Body of pancreas (tissue), 4 donors: ENCODE measurements around the gene RPGRIP1L. TPM values are rescaled to one million over a fixed set of nuclear protein-coding genes. Genes with fewer than 3 reads are reported as not detected.

Experiments used
- ATAC-seq: fragments of 150-250 bp; one replicate; pipeline ENCODE4 v1.9.1; 2016
- DNase-seq, 4 donors: peaks; one replicate each; pipeline ENCODE4 v3.0.0-alpha.2; 2019
- H3K27ac ChIP-seq, 4 donors: fragments of 200-600 bp; sonication (generic); 1 replicate in 3 of 4; 2 replicates in 1 of 4; pipeline versions ENCODE4 v1.5.1 to v1.6.1; 2016 to 2019; ENCODE audit warnings: mild to moderate bottlenecking in 1 of 4, mixed read lengths in 1 of 4, moderate library complexity in 1 of 4
- H3K27me3 ChIP-seq, 2 donors: fragments of 200-600 bp; sonication (generic); one replicate each; pipeline ENCODE4 v1.6.0; 2016; ENCODE audit warnings: mild to moderate bottlenecking in 1 of 2
- H3K36me3 ChIP-seq, 2 donors: fragments of 200-600 bp; sonication (generic); replicated peaks in 1 of 2; 2 replicates each; pipeline ENCODE4 v1.5.1; 2016; ENCODE audit warnings: low read depth in 2 of 2; ENCODE audit not compliant: insufficient read depth in 1 of 2
- H3K4me1 ChIP-seq: fragments of 200-600 bp; sonication (generic); one replicate; pipeline ENCODE4 v1.6.0; 2016
- H3K4me3 ChIP-seq, 2 donors: fragments of 200-600 bp; sonication (generic); 1 replicate in 1 of 2; 2 replicates in 1 of 2; pipeline ENCODE4 v1.5.1; 2016 to 2019
- H3K9me3 ChIP-seq, 3 donors: fragments of 200-600 bp; sonication (generic); 1 replicate in 2 of 3; 2 replicates in 1 of 3; pipeline ENCODE4 v1.5.1; 2016
- POLR2A ChIP-seq, 3 donors: fragments of 450-650 bp; IDR thresholded peaks; one replicate each; pipeline ENCODE4 v1.6.1; 2016; ENCODE audit warnings: antibody characterized with exemption in 3 of 3, mild to moderate bottlenecking in 2 of 3
- WGBS, 2 donors: methylation state at CpG; one replicate each; pipeline ENCODE4 v1.1.5; 2017; 5-methylcytosine and 5-hydroxymethylcytosine counted together
- intact Hi-C: fragments of 100-400 bp; cut with DNase I; formaldehyde crosslinking; loops from one replicate; pipeline ENCODE4 v1.15.1; 2023
- total RNA-seq, 2 donors: library from RNA; depleted of rRNA; stranded (reverse); fragments of >200 nt; gene quantifications; one replicate each; pipeline ENCODE4 v1.1.0, GENCODE V29; 2016
- TF ChIP-seq, protein P1 (sequence below), 7 experiments: fragments of 450-650 bp in 4 of 7; fragments of 200-600 bp in 3 of 7; sonication (generic) in 3 of 7; IDR thresholded peaks; one replicate each; pipeline ENCODE4 v1.5.1; 2016 to 2019; ENCODE audit warnings: antibody characterized with exemption in 7 of 7

The RPGRIP1L gene
- total RNA-seq, 2 donors from 2014 or later, result 2.9 to 4.3 TPM

DNA sequence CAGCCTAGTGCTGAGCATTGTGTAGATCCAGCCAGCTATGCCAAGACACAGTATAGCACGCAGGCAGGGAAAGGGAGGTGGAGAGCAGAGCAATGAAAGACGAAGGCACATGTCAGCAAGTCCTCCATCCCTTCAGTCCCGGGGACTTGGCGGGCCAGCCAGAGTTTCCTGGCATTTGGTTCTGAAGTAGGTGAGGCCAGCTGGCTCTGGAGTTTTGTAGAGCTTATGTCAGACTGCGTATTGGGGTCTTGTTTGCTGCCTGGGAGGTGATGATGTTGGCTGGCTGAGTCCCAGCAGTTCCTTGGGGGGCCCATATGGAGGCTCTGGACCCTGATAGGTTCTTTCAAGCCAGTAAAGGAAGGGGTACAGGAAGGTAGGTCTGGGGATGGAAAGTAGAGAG is 144.9 kb downstream of the RPGRIP1L start:
- intact Hi-C loops, result no loop called here

DNA sequence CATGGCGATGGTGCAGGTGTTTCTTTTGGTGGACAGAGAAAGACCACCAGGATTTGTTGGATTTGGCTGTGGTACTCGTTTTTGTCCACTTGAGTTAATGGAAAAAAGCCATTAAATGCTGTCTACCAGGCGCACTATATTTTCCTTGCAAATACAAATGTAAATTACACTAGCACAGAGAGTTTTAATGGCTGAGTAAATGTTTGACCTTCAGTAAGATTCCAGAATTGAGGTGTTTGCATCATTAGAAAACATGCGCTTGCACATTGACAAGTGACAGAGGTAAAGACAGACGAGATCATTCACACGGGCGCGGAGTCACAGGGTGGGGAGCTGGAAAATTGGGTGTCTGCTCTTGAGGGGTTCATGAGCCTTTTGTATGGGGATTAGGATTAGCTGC is 147.1 kb downstream of the RPGRIP1L start:
- Histone ChIP-seq H3K9me3 (no peaks in the 10 kb centered on the region), H3K36me3 (no peaks in the 10 kb centered on the region), H3K4me1 (no peaks in the 10 kb centered on the region), H3K27me3 (no peaks in the 10 kb centered on the region), H3K27ac (no peak overlapping the region), H3K4me3 (no peak overlapping the region)
- DNase-seq (no peak), ATAC-seq (no peak)
- WGBS, 2 donors, result 85 to 89% methylated on average over 8 of the region's 8 CpGs
- no peak for TF ChIP-seq POLR2A (IDR thresholded peaks at IDR 0.05)
- TF ChIP-seq, protein P1, sequence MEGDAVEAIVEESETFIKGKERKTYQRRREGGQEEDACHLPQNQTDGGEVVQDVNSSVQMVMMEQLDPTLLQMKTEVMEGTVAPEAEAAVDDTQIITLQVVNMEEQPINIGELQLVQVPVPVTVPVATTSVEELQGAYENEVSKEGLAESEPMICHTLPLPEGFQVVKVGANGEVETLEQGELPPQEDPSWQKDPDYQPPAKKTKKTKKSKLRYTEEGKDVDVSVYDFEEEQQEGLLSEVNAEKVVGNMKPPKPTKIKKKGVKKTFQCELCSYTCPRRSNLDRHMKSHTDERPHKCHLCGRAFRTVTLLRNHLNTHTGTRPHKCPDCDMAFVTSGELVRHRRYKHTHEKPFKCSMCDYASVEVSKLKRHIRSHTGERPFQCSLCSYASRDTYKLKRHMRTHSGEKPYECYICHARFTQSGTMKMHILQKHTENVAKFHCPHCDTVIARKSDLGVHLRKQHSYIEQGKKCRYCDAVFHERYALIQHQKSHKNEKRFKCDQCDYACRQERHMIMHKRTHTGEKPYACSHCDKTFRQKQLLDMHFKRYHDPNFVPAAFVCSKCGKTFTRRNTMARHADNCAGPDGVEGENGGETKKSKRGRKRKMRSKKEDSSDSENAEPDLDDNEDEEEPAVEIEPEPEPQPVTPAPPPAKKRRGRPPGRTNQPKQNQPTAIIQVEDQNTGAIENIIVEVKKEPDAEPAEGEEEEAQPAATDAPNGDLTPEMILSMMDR (IDR thresholded peaks at IDR 0.05), result no peak
- intact Hi-C loops, result no loop called here

More for the DNA sequence above, 144.9 kb downstream of the RPGRIP1L start:
- Histone ChIP-seq H3K36me3 (no peaks in the 10 kb centered on the region), H3K4me1 (no peaks in the 10 kb centered on the region), H3K27ac (no peak overlapping the region), H3K4me3 (no peak overlapping the region), H3K27me3 (no peaks in the 10 kb centered on the region), H3K9me3 (no peaks in the 10 kb centered on the region)
- no peak for ATAC-seq
- no peak for TF ChIP-seq POLR2A (IDR thresholded peaks at IDR 0.05)
- TF ChIP-seq, protein P1 (IDR thresholded peaks at IDR 0.05), result no peak
- DNase-seq, result no peak
- 84 to 85% methylated on average over 4 to 5 of the region's 5 CpGs for WGBS, 2 donors

DNA sequence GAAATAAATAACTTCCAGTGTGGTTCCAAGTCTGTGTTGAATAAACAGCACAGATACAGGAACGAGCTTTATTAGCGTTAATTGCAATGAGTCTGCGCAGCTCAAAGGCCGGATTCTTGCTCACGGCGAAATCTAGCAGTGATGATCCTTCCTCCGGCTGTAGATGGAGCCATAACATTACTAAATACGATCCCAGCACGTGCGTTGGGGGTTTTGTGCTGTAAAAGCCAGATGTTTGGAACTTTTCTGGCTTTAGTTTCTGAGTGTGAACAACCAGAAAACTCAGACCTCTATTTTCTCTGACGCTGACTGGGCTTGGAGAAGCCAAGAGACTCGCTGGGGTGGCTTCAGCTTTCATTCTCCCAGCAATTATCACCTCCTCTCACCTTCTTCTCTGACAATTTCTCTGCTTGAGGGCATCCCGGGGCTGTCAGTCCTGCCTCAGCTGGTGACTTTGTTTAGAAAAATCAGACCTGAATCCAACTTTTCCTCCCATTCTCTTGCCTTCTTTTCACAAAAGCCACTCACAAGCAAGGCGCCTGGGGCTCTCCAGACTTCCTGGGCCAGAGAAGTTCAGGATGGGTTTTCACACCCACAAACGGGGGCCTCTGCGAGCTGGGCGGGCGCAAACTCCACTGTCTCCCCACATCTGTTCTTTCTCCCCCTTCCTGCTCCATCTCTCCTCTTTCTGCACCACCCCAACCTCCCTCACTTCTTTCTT is 153.5 kb downstream of the RPGRIP1L start:
- no peaks in the 10 kb centered on the region for H3K27me3 ChIP-seq
- no peaks in the 10 kb centered on the region for H3K36me3 ChIP-seq
- no peak overlapping the region for H3K4me3 ChIP-seq
- H3K4me1 ChIP-seq, result peaks cover 6% of the 10 kb centered on the region
- ATAC-seq (peak; percentile 83), DNase-seq (peak; percentile 56 to 67 (median 64))
- intact Hi-C loops, result no loop called here
- no peaks in the 10 kb centered on the region for H3K9me3 ChIP-seq
- no peak overlapping the region for H3K27ac ChIP-seq
- 16 to 19% methylated on average over 18 of the region's 18 CpGs for WGBS, 2 donors
- no peak for TF ChIP-seq POLR2A (IDR thresholded peaks at IDR 0.05)
- TF ChIP-seq, protein P1 (IDR thresholded peaks at IDR 0.05), result peak; percentile 36 to 81 (median 72)

Other genes with a start within 250 kb of the RPGRIP1L start
- 10 to 100 TPM; 32.2 to 40.5 TPM for gene AKTIP, start 200.7 kb downstream of the RPGRIP1L start, total RNA-seq
- 10 to 100 TPM; 47.5 to 50.4 TPM for gene FTO, start 297 bp upstream of the RPGRIP1L start, total RNA-seq